ENCODE measurements around the gene ATG2A.

ATG2A gene

DNA sequence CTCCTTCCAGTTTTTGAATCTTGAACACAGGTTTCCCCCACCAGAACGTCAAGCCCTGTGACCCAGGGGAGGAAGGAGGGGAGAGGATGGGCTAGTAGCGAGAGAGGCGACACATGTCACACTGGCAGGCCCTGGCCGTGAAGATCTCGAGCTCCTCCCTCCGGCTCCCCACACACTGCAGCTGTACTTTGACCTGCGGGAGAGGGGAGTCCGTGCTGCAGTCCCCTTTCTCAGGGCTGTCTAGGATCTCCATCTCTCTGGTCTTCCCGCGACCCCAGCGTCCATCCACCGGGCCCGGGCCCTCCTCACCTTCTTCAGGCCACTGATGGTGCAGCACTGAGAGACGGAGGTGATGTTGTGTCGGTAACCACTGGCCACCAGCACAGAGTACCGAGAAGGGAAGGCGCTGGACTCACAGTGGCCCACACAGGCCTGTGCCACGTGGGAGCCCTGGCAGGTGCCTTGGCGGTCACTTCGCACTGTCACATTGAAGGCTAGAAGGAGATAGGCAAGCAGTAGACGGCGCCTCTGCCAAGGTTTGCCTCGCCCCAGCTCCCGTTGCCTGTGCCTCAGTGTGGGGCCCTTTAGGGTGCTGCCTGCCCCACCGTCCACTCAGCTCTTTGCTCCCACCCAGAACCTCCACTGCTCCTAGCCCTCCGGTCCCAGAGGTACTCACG lies 17.8 kb upstream of the ATG2A start:
- no peak for FAIRE-seq
- TF ChIP-seq SPI1 (IDR thresholded peaks at IDR 0.05; ENCODE audit: low read depth, low read length) (no peak), POU2F2 (IDR thresholded peaks at IDR 0.05; ENCODE audit: low read depth, low read length) (no peak), PAX5 (IDR thresholded peaks at IDR 0.05; ENCODE audit: insufficient read depth, low read length, severe bottlenecking) (no peak), TAF1 (IDR thresholded peaks at IDR 0.05; ENCODE audit: low read depth, low read length) (no peak), POLR2AphosphoS5 (IDR thresholded peaks at IDR 0.05; ENCODE audit: low read depth, low read length) (no peak), POLR2A (IDR thresholded peaks at IDR 0.05; ENCODE audit: low read depth, low read length) (no peak)
- no peak for DNase-seq (ENCODE audit: insufficient read length, low spot score)

DNA sequence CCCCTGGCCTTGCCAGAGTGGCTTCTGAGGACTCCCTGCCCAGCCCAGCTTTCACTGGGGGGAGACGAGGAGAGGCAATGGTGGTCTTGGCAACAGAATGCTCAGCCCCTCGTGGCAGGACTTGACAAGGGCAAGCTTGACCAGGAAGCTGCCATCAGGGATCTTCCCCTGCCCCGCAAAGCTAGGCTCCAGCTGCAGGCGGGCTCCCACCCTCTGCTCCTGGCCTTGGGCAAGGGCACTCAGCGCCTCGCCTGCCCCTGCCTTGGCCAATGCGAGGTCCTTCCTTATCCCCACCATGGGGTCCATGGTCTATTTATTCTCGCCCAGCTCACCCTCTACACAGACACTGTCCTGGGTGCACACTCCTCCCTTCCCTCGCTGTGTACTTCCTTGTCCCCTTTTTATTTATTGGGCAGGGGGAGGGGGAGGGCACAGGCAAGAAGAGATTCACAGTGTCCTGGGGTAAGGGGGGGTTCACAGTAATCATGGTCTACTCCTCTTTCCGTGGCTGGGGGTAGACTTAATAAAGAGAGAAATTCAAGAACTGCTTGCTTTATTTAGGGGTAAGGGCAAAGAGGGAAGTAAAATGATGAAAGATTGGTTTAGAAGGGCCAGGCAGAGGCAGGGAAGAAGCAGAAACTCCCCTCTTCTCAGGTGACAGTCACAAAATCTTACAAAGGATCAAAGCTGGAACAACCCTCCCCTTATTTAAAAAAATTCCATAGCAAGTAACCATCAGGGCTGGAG lies 17.1 kb upstream of the ATG2A start:
- no peak for FAIRE-seq
- no peak for DNase-seq (ENCODE audit: insufficient read length, low spot score)
- no peak for TF ChIP-seq TAF1 (IDR thresholded peaks at IDR 0.05; ENCODE audit: low read depth, low read length)
- TF ChIP-seq PAX5 (IDR thresholded peaks at IDR 0.05; ENCODE audit: insufficient read depth, low read length, severe bottlenecking): no peak
- TF ChIP-seq POU2F2 (IDR thresholded peaks at IDR 0.05; ENCODE audit: low read depth, low read length): no peak
- no peak for TF ChIP-seq SPI1 (IDR thresholded peaks at IDR 0.05; ENCODE audit: low read depth, low read length)
- no peak for TF ChIP-seq POLR2A (IDR thresholded peaks at IDR 0.05; ENCODE audit: low read depth, low read length)
- no peak for TF ChIP-seq POLR2AphosphoS5 (IDR thresholded peaks at IDR 0.05; ENCODE audit: low read depth, low read length)

DNA sequence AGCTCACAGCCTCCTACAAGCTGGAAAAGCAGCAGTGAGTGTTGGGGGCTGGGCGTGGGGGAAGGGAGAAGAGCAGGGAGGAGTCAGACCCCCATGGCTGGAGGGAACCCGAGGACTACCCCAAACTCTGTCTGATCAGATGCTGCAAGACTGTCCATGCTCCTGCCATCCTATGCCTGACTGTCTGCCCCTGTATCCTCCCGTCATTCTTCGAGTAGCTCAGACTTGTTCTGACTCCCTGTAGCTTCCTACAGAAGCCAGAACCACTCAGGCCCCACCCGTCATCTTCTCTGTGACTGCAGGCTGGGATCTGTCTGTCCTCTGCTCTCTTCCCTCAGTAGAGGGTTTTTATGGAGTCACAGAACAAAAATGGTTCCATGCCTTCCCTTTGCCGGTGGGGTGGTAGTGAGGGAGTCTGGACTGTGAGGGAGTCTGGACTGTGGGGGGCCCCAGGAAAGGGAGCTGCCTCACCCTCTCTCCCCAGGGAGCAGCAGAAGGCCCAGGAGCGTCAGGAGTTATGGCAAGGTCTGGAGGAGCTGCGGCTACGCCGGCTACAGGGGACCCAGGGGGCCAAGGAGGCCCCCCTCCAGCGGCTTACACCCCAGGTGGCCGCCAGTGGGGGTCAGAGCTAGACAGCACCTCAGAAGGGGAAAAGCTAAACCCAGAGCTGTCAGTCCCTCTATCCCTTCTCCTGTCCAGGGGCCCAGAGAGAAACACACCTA lies 16.4 kb upstream of the ATG2A start:
- DNase-seq (ENCODE audit: insufficient read length, low spot score) (no peak), FAIRE-seq (no peak)
- TF ChIP-seq SPI1 (IDR thresholded peaks at IDR 0.05; ENCODE audit: low read depth, low read length) (no peak), POLR2AphosphoS5 (IDR thresholded peaks at IDR 0.05; ENCODE audit: low read depth, low read length) (no peak), TAF1 (IDR thresholded peaks at IDR 0.05; ENCODE audit: low read depth, low read length) (no peak), POLR2A (IDR thresholded peaks at IDR 0.05; ENCODE audit: low read depth, low read length) (no peak), POU2F2 (IDR thresholded peaks at IDR 0.05; ENCODE audit: low read depth, low read length) (no peak), PAX5 (IDR thresholded peaks at IDR 0.05; ENCODE audit: insufficient read depth, low read length, severe bottlenecking) (no peak)

DNA sequence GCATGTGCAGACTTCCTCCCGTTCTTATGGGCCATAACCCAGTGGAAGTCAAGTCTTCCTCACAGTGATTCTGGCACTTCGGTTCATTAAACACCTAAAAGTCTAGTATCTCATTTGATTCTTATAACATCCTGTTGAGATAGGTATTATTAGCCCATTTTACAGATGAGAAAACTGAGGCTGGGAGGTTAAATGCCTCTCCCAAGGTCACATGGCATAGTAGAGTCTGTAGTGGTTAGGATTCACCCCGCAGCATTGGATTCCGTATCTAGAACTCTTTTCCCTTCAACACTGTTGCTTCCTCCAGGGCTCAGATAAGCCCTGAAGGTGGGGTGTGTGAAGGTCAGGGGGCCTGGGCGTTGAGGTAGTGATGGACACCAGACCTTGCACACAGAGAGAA lies 15.3 kb upstream of the ATG2A start:
- DNase-seq (ENCODE audit: insufficient read length, low spot score) (no peak), FAIRE-seq (no peak)
- TF ChIP-seq TAF1 (IDR thresholded peaks at IDR 0.05; ENCODE audit: low read depth, low read length) (no peak), POU2F2 (IDR thresholded peaks at IDR 0.05; ENCODE audit: low read depth, low read length) (no peak), PAX5 (IDR thresholded peaks at IDR 0.05; ENCODE audit: insufficient read depth, low read length, severe bottlenecking) (no peak), POLR2AphosphoS5 (IDR thresholded peaks at IDR 0.05; ENCODE audit: low read depth, low read length) (no peak), SPI1 (IDR thresholded peaks at IDR 0.05; ENCODE audit: low read depth, low read length) (no peak), POLR2A (IDR thresholded peaks at IDR 0.05; ENCODE audit: low read depth, low read length) (no peak)

DNA sequence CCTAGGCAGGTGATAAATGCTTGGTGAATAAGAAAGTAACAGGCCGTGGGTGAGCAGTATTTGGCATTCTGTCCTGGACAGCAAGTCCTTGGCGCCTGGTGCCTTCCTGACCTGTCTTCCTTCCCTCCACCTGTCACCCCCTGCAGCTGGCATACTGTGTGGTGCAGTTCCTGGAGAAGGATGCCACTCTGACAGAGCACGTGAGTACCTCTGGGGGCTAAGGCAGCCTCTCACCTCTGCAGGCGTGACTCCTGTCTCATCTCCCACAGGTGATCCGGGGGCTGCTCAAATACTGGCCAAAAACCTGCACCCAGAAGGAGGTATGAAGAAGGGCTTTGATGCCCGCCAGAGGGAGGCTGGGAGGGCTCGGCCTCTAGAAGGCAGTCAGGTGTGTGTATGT lies 14.3 kb upstream of the ATG2A start:
- TF ChIP-seq TAF1 (IDR thresholded peaks at IDR 0.05; ENCODE audit: low read depth, low read length): no peak
- DNase-seq (ENCODE audit: insufficient read length, low spot score): no peak

DNA sequence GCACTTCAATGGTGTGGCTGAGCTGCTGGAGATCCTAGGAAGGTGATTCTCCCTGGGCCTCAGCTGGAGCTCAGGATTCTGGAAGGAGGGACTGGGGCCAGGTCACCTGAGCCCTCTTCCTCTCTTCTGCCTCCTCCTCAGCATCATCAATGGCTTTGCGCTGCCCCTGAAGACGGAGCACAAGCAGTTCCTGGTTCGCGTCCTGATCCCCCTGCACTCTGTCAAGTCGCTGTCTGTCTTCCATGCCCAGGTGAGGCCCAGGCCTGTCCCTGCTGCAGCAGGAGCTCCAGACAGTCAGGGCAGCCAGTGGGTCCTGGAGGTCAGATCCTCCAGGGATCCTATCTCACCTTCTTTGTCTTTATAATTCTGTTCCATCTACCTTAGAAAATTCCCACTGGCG lies 13.3 kb upstream of the ATG2A start:
- DNase-seq (ENCODE audit: insufficient read length, low spot score): no peak
- TF ChIP-seq POLR2A (IDR thresholded peaks at IDR 0.05; ENCODE audit: low read depth, low read length) (no peak), SPI1 (IDR thresholded peaks at IDR 0.05; ENCODE audit: low read depth, low read length) (no peak), POU2F2 (IDR thresholded peaks at IDR 0.05; ENCODE audit: low read depth, low read length) (no peak), PAX5 (IDR thresholded peaks at IDR 0.05; ENCODE audit: insufficient read depth, low read length, severe bottlenecking) (no peak), POLR2AphosphoS5 (IDR thresholded peaks at IDR 0.05; ENCODE audit: low read depth, low read length) (no peak), TAF1 (IDR thresholded peaks at IDR 0.05; ENCODE audit: low read depth, low read length) (no peak)
- FAIRE-seq: no peak

More for the DNA sequence above, 14.3 kb upstream of the ATG2A start:
- FAIRE-seq: no peak

DNA sequence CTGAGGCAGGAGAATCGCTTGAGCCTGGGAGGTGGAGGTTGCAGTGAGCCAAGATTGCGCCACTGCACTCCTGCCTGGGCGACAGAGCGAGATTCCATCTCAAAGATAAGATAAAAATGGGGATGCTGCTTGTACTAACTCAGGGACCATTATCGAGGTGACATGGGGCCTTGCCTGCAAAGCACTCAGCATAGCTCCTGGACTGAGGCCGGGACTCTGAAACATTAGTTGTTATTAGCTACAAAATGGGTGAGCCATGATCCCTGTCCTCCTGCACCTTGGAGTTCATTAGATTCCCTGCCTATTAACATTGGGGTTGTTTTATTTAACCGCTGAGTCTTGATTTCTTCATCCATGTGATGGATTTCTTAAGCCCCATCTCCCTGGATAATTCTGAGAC lies 12.6 kb upstream of the ATG2A start:
- TF ChIP-seq PAX5 (IDR thresholded peaks at IDR 0.05; ENCODE audit: insufficient read depth, low read length, severe bottlenecking) (no peak), POLR2A (IDR thresholded peaks at IDR 0.05; ENCODE audit: low read depth, low read length) (no peak), POU2F2 (IDR thresholded peaks at IDR 0.05; ENCODE audit: low read depth, low read length) (no peak), SPI1 (IDR thresholded peaks at IDR 0.05; ENCODE audit: low read depth, low read length) (no peak), TAF1 (IDR thresholded peaks at IDR 0.05; ENCODE audit: low read depth, low read length) (no peak)

DNA sequence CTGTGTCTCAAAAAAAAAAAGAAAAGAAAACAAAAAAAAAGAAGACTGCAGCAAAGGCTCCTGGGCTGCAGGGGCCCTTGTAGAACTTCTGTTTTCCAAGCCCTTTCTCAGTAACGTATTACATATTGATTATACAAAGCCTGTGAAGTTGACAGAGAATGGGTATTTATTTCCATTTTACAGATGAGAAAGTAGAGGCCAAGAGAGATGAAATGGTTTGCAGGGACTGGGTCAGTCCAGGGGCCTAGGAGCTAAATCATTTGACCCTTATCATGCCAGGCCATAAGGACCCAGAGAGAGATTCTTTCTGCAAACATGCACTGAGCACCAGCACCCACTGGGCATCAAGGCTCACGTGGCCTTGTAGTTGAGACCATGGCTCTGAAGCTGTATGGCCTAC lies 11.9 kb upstream of the ATG2A start:
- TF ChIP-seq POLR2A (IDR thresholded peaks at IDR 0.05; ENCODE audit: low read depth, low read length) (no peak), PAX5 (IDR thresholded peaks at IDR 0.05; ENCODE audit: insufficient read depth, low read length, severe bottlenecking) (no peak), TAF1 (IDR thresholded peaks at IDR 0.05; ENCODE audit: low read depth, low read length) (no peak), POLR2AphosphoS5 (IDR thresholded peaks at IDR 0.05; ENCODE audit: low read depth, low read length) (no peak), POU2F2 (IDR thresholded peaks at IDR 0.05; ENCODE audit: low read depth, low read length) (no peak), SPI1 (IDR thresholded peaks at IDR 0.05; ENCODE audit: low read depth, low read length) (no peak)
- DNase-seq (ENCODE audit: insufficient read length, low spot score) (no peak), FAIRE-seq (no peak)

More for the DNA sequence above, 12.6 kb upstream of the ATG2A start:
- FAIRE-seq (no peak), DNase-seq (ENCODE audit: insufficient read length, low spot score) (no peak)

DNA sequence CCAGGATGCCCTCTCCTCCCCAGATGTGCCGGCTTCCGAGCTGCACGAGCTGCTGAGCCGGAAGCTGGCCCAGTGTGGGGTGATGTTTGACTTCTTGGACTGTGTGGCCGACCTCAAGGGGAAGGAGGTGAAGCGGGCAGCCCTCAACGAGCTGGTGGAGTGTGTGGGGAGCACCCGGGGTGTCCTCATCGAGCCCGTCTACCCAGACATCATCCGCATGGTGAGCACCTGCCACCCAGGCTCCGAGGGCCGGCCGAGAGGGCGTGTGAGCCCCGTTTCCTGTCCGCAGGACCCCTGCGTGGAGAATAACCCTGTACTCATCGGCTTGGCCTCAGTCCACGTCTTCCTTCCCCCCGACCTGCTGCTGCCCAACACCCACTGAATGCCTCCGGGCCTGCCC lies 9.7 kb upstream of the ATG2A start:
- TF ChIP-seq PAX5 (IDR thresholded peaks at IDR 0.05; ENCODE audit: insufficient read depth, low read length, severe bottlenecking): no peak
- TF ChIP-seq POLR2A (IDR thresholded peaks at IDR 0.05; ENCODE audit: low read depth, low read length): no peak
- no peak for TF ChIP-seq POLR2AphosphoS5 (IDR thresholded peaks at IDR 0.05; ENCODE audit: low read depth, low read length)
- TF ChIP-seq SPI1 (IDR thresholded peaks at IDR 0.05; ENCODE audit: low read depth, low read length): no peak
- TF ChIP-seq TAF1 (IDR thresholded peaks at IDR 0.05; ENCODE audit: low read depth, low read length): no peak
- no peak for TF ChIP-seq POU2F2 (IDR thresholded peaks at IDR 0.05; ENCODE audit: low read depth, low read length)
- no peak for DNase-seq (ENCODE audit: insufficient read length, low spot score)
- no peak for FAIRE-seq

Measured in GM12891 (cell line).